Transverse colon (tissue), 4 donors: ENCODE results near the gene NWD2.

ENCODE experiments used
- EP300 ChIP-seq: sonication (generic); formaldehyde crosslinking; IDR thresholded peaks from one replicate; pipeline ENCODE4 v1.6.1; 2017; ENCODE audit warnings: antibody characterized with exemption, low read depth
- POLR2A ChIP-seq: fragments of 450-650 bp; IDR thresholded peaks from one replicate; pipeline ENCODE4 v1.6.1; 2016; ENCODE audit warnings: antibody characterized with exemption, mild to moderate bottlenecking, moderate library complexity
- POLR2AphosphoS5 ChIP-seq, 3 donors: sonication (generic); formaldehyde crosslinking; IDR thresholded peaks; one replicate each; pipeline ENCODE4 v1.6.1; 2016; ENCODE audit warnings: antibody characterized with exemption in 3 of 3
- TF ChIP-seq, protein P1 (sequence below), 5 experiments: fragments of 200-600 bp in 3 of 5; fragments of 450-650 bp in 2 of 5; sonication (generic) in 3 of 5; IDR thresholded peaks; 1 replicate in 2 of 5; 2 replicates in 3 of 5; pipeline ENCODE4 v1.5.1; 2016 to 2017; ENCODE audit warnings: antibody characterized with exemption in 5 of 5, inconsistent platforms in 3 of 5, mild to moderate bottlenecking in 2 of 5, moderate library complexity in 1 of 5

DNA sequence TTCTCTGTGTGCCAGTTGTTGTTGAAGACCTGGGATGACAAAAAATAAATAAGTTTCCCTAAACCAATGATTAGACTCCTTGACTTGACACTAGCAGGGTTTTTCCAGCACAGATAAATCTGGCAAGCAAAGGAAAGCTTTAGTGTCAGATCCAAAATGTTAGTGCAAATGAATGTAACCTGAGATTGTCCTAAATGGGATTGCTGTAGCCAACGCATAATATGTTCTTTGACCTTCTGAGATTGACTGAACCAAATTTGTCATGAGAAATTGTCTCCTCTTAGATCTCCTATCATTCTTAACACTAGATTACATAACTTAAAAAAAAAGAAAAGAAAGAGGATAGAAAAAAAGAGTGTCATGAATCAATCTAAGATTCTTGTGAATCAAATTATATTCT, 245.2 kb downstream of the NWD2 start:
- TF ChIP-seq EP300: no peak
- TF ChIP-seq POLR2AphosphoS5 (IDR thresholded peaks at IDR 0.05): no peak
- TF ChIP-seq, protein P1, sequence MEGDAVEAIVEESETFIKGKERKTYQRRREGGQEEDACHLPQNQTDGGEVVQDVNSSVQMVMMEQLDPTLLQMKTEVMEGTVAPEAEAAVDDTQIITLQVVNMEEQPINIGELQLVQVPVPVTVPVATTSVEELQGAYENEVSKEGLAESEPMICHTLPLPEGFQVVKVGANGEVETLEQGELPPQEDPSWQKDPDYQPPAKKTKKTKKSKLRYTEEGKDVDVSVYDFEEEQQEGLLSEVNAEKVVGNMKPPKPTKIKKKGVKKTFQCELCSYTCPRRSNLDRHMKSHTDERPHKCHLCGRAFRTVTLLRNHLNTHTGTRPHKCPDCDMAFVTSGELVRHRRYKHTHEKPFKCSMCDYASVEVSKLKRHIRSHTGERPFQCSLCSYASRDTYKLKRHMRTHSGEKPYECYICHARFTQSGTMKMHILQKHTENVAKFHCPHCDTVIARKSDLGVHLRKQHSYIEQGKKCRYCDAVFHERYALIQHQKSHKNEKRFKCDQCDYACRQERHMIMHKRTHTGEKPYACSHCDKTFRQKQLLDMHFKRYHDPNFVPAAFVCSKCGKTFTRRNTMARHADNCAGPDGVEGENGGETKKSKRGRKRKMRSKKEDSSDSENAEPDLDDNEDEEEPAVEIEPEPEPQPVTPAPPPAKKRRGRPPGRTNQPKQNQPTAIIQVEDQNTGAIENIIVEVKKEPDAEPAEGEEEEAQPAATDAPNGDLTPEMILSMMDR (IDR thresholded peaks at IDR 0.05): no peak
- no peak for TF ChIP-seq POLR2A
